AG09319 (cell line): ENCODE results near the gene NUP155.

Source experiments
- DNase-seq: peaks from one replicate; pipeline ENCODE4 v3.0.0-alpha.2; 2010; ENCODE audit warnings: low read depth; ENCODE audit errors: extremely low read depth
- CTCF ChIP-seq: IDR thresholded peaks from 2 replicates; pipeline ENCODE4 v1.5.1; 2011; ENCODE audit warnings: low read depth, mild to moderate bottlenecking, inconsistent platforms, low read length, moderate library complexity

Gene NUP155

GRCh38 chr5:37248421-37248969, 122.4 kb downstream of the NUP155 start:
- no peak for DNase-seq
- TF ChIP-seq CTCF = no peak

- no peak for DNase-seq
- no peak for TF ChIP-seq CTCF
Observed at GRCh38 chr5:37247496-37247895, 123.4 kb downstream of the NUP155 start.

- TF ChIP-seq CTCF = no peak
- no peak for DNase-seq
Observed at GRCh38 chr5:37247036-37247435, 123.9 kb downstream of the NUP155 start.
